ENCODE measurements around the gene CRX. TPM values are rescaled to one million over a fixed set of nuclear protein-coding genes. Genes with fewer than 3 reads are reported as not detected.
A peak's percentile ranks its signal among the peaks of the same experiment; 100 is the strongest.
"Not testable (repeated sequence)": the region's sequence is repeated elsewhere in the genome, so short reads cannot be mapped to it uniquely, and the experiment has no call there.

CRX gene
- total RNA-seq: not detected

GRCh38 chr19:47821460-47822020 is at the start of gene CRX:
CRX (plus strand) TSS chr19:47821937; CDS start chr19:47834444, 12,507 bp downstream.
- peaks cover 38% of the 10 kb centered on the region for H3K27me3 Mint-ChIP-seq (ENCODE audit: low read depth)
- H3K27ac Mint-ChIP-seq: no peak within 1 kb of the TSS
- DNase-seq (no peak), ATAC-seq (replicated peaks in 1 of 2) (no peak)
- peaks cover 5% of the 10 kb centered on the region for H3K4me1 Mint-ChIP-seq (ENCODE audit: low read depth)
- H3K9me3 Mint-ChIP-seq: no peaks in the 10 kb centered on the region
- no peaks in the 10 kb centered on the region for H3K36me3 Mint-ChIP-seq (ENCODE audit: insufficient read depth in 2 of 2)
- no peak within 1 kb of the TSS for H3K4me3 Mint-ChIP-seq

GRCh38 chr19:47776568-47776967 is 45.2 kb upstream of the CRX start:
- DNase-seq (no peak), ATAC-seq (replicated peaks in 1 of 2) (no peak)
- Mint-ChIP-seq H3K4me3 (no peak overlapping the region), H3K9me3 (no peaks in the 10 kb centered on the region), H3K27ac (no peak overlapping the region), H3K36me3 (ENCODE audit: insufficient read depth in 2 of 2) (peaks cover 2 to 4% of the 10 kb centered on the region in 2 donors), H3K4me1 (ENCODE audit: low read depth) (peaks cover 32% of the 10 kb centered on the region), H3K27me3 (ENCODE audit: low read depth) (no peaks in the 10 kb centered on the region)

GRCh38 chr19:47777245-47778048 is 44.3 kb upstream of the CRX start:
- not testable (repeated sequence) for ATAC-seq (replicated peaks in 1 of 2); H3K9me3 Mint-ChIP-seq; H3K36me3 Mint-ChIP-seq (ENCODE audit: insufficient read depth in 2 of 2); DNase-seq; H3K27me3 Mint-ChIP-seq (ENCODE audit: low read depth)
- Mint-ChIP-seq H3K4me1 (ENCODE audit: low read depth) (peaks cover 35% of the 10 kb centered on the region), H3K27ac (peak overlapping the region; percentile 93), H3K4me3 (peak overlapping the region; percentile 95 to 98)

DNA sequence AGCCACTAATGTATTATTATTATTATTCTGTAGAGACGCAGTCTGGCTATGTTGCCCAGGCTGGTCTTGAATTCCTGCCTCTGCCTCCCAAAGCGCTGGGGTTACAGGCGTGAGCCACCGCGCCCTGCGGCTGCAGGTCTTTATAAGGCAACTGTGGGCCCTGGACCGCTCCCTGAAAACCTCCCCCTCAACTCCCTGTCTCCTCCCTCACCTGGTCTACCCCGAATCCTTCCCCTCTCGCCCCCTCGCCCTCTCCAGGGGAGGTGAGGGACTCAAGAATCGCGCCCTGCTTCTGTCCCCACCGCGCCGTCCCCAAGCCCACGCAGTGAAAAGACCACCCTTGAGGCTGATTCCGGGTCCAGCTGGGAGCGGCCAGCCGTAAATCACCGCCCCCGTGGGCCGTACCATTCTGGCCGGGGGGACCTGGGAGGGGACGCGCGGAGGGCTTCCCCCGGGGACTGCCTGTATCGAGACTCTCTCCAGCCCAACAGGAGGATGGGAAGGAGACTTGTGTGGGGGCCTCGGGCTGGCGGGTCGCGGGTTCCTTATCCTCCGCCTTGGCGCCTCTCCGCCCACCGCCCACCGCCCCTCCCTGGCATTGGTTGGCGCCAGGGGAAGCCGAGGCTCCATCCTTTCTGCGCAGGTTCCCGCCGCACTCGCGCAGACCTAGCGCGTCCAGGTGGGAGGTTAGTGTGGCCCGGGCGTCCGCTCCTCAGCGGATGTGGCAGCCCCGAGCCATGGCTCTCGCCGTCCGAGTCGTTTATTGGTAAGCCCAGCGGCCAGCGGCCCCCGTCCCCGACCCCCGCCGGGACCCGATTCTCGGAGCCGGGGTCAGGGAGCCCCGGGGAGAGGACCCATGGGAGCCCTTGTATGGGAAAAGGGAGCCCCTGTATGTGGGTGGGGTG is 43.4 kb upstream of the CRX start, which contains the start of gene SELENOW:
SELENOW (plus strand) TSS at position 655 of the 905 bp plus-strand sequence; CDS start at position 738, 83 bp downstream.
- Mint-ChIP-seq H3K4me1 (ENCODE audit: low read depth) (peaks cover 35% of the 10 kb centered on the region), H3K9me3 (no peaks in the 10 kb centered on the region), H3K27ac (peak within 1 kb of the TSS; percentile 93), H3K36me3 (ENCODE audit: insufficient read depth in 2 of 2) (peaks cover 6 to 7% of the 10 kb centered on the region in 2 donors), H3K4me3 (peak within 1 kb of the TSS; percentile 95 to 98), H3K27me3 (ENCODE audit: low read depth) (no peaks in the 10 kb centered on the region)
- ATAC-seq (replicated peaks in 1 of 2): peak; percentile 97
- DNase-seq: peak; percentile 88

DNA sequence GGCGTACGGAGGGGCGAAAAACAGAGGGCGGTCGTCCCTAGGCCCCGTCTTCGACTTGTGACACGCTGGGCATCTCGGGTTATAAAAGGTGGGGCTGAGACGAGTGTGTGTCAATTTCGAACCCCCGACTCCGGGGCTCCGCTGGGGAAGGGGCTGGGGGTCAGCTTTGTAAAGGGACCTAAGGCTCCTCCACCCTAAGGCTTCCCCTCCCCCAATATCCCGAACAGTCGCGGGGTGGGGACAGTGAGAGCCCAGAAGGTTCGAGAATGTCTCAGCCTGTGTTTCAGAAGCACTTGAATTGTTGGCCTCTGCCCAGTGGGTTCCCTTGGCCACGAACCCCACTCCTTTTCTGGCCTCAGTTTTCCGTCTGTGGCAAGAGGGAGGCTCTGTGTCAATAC is 42.8 kb upstream of the CRX start:
- no peak for ATAC-seq (replicated peaks in 1 of 2)
- Mint-ChIP-seq H3K27ac (peak overlapping the region; percentile 91), H3K4me3 (peak overlapping the region; percentile 95 to 98), H3K36me3 (ENCODE audit: insufficient read depth in 2 of 2) (peaks cover 6 to 7% of the 10 kb centered on the region in 2 donors), H3K9me3 (no peaks in the 10 kb centered on the region), H3K4me1 (ENCODE audit: low read depth) (peaks cover 35% of the 10 kb centered on the region), H3K27me3 (ENCODE audit: low read depth) (no peaks in the 10 kb centered on the region)
- peak in 1 of 2 donors; percentile 25 for DNase-seq

DNA sequence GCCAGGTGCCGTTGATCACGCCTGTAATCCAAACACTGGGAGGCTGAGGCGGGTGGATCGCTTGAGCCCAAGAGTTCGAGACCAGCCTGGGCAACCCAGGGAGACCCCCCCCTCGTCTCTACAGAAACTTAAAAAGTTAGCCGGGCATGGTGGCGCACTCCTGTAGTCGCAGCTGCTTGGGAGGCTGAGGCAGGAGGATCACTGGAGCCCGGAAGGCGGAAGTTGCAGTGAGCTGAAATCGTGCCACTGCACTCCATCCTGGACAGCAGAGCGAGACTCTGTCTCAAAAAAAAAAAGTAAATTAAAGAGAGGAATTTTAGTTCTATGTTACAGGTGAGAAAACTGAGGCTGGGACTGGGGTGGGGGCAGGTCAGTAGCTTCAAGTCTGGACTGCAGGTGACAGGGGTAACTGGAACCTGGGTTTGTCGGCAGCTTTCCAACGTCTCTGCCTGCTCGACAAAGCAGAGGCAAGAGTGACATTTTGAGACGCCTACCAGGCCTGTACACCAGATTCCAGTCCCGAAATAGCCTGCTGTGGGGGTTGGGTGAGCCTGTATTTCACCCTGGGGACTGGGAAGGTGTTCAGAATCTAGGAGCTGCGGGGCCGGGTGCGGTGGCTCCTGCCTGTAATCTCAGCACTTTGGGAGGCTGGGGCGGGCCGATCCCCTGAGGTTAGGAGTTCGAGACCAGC is 42.1 kb upstream of the CRX start:
- Mint-ChIP-seq H3K4me1 (ENCODE audit: low read depth) (peaks cover 35% of the 10 kb centered on the region), H3K27ac (peak overlapping the region; percentile 91), H3K4me3 (peak overlapping the region; percentile 95 to 98), H3K27me3 (ENCODE audit: low read depth) (no peaks in the 10 kb centered on the region), H3K36me3 (ENCODE audit: insufficient read depth in 2 of 2) (peaks cover 6 to 10% of the 10 kb centered on the region in 2 donors), H3K9me3 (no peaks in the 10 kb centered on the region)
- DNase-seq: no peak
- ATAC-seq (replicated peaks in 1 of 2): no peak

- ATAC-seq (replicated peaks in 1 of 2) (no peak), DNase-seq (no peak)
- Mint-ChIP-seq H3K4me1 (ENCODE audit: low read depth) (peaks cover 35% of the 10 kb centered on the region), H3K36me3 (ENCODE audit: insufficient read depth in 2 of 2) (peaks cover 6 to 12% of the 10 kb centered on the region in 2 donors), H3K27me3 (ENCODE audit: low read depth) (no peaks in the 10 kb centered on the region), H3K4me3 (peak overlapping the region; percentile 67 to 98), H3K27ac (peak overlapping the region; percentile 70), H3K9me3 (no peaks in the 10 kb centered on the region)
These were observed 41.6 kb upstream of the CRX start for GRCh38 chr19:47780215-47780551.

GRCh38 chr19:47781590-47782262 is 40.0 kb upstream of the CRX start:
- Mint-ChIP-seq H3K4me3 (no peak overlapping the region), H3K27ac (no peak overlapping the region)

DNA sequence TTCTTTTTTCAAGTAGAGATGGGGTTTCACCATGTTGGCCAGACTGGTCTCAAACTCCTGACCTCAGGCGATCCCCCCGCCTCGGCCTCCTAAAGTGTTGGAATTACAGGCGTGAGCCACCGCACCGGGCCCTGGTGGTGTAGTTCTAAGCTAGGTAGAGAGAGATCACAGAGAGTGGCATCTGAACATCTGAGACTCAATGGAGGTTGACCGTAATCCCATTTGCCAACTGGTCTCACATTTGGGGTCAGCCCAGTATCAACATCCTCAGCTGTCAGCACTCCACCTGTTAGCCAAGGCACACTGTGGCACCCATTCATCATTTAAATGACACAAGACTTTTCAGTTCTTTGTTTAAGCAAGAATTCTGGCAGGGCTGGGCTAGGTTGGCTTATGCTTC is 35.2 kb upstream of the CRX start:
- Mint-ChIP-seq H3K27ac (no peak overlapping the region), H3K9me3 (no peaks in the 10 kb centered on the region), H3K36me3 (ENCODE audit: insufficient read depth in 2 of 2) (peaks cover 3 to 10% of the 10 kb centered on the region in 2 donors), H3K4me3 (no peak overlapping the region), H3K27me3 (ENCODE audit: low read depth) (no peaks in the 10 kb centered on the region), H3K4me1 (ENCODE audit: low read depth) (peaks cover 17% of the 10 kb centered on the region)
- no peak for ATAC-seq (replicated peaks in 1 of 2)
- no peak for DNase-seq

More at GRCh38 chr19:47781590-47782262, 40.0 kb upstream of the CRX start:
- Mint-ChIP-seq H3K27me3 (ENCODE audit: low read depth) (no peaks in the 10 kb centered on the region), H3K36me3 (ENCODE audit: insufficient read depth in 2 of 2) (peaks cover 6 to 12% of the 10 kb centered on the region in 2 donors), H3K9me3 (no peaks in the 10 kb centered on the region), H3K4me1 (ENCODE audit: low read depth) (peaks cover 35% of the 10 kb centered on the region)
- DNase-seq (no peak), ATAC-seq (replicated peaks in 1 of 2) (no peak)

GRCh38 chr19:47787307-47787706 is 34.4 kb upstream of the CRX start:
- not testable (repeated sequence) for ATAC-seq (replicated peaks in 1 of 2); DNase-seq; H3K27me3 Mint-ChIP-seq (ENCODE audit: low read depth); H3K9me3 Mint-ChIP-seq; H3K27ac Mint-ChIP-seq; H3K36me3 Mint-ChIP-seq (ENCODE audit: insufficient read depth in 2 of 2); H3K4me3 Mint-ChIP-seq
- H3K4me1 Mint-ChIP-seq (ENCODE audit: low read depth): peaks cover 14% of the 10 kb centered on the region

DNA sequence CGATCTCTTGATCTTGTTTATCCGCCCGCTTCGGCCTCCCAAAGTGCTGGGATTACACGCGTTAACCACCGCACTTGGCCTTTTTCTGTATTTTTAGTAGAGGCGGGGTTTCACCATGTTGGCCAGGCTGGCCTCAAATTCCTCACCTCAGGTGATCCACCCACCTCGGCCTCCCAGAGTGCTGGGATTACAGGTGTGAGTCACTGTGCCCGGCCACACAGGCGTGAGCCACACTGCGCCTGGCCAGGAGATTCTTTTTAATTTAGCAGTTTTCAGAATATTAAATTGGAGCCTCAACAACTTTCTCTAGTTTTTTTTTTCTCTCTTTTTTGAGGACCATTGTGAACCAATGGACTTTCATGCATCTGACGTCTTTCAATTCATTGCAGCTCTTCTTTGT is 31.9 kb upstream of the CRX start:
- DNase-seq; H3K36me3 Mint-ChIP-seq (ENCODE audit: insufficient read depth in 2 of 2); H3K9me3 Mint-ChIP-seq; H3K4me3 Mint-ChIP-seq; ATAC-seq (replicated peaks in 1 of 2); H3K27me3 Mint-ChIP-seq (ENCODE audit: low read depth); H3K27ac Mint-ChIP-seq: not testable (repeated sequence)
- peaks cover 14% of the 10 kb centered on the region for H3K4me1 Mint-ChIP-seq (ENCODE audit: low read depth)

DNA sequence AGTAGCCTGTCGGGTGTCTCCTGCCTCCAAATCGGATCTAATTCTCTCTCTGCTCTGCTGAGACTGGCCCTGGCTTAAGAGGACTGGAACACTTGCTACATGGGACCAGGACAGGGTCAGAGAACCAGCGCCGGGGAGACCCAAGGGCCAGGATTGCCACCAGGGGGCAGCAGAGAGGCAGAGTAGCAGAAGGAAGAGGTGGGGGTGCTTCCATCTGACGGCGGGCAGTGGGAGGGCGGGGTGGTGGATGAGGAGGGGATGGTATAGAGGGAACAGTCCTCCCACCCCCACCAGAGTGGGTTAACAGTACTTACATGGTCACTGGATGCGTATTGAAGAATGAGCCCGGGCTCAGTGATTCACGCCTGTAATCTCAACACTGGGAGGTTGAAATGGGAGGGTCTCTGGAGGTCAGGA is 31.3 kb upstream of the CRX start:
- DNase-seq (peak; percentile 88 to 90), ATAC-seq (replicated peaks in 1 of 2) (peak; percentile 80 to 85)
- no peaks in the 10 kb centered on the region for H3K27me3 Mint-ChIP-seq (ENCODE audit: low read depth)
- H3K4me3 Mint-ChIP-seq: no peak overlapping the region
- H3K36me3 Mint-ChIP-seq (ENCODE audit: insufficient read depth in 2 of 2): no peaks in the 10 kb centered on the region
- no peaks in the 10 kb centered on the region for H3K9me3 Mint-ChIP-seq
- H3K4me1 Mint-ChIP-seq (ENCODE audit: low read depth): peaks cover 14% of the 10 kb centered on the region
- no peak overlapping the region for H3K27ac Mint-ChIP-seq
